Motor neuron (in vitro differentiated cells): ENCODE measurements around the gene MANBA. TPM values are rescaled to one million over a fixed set of nuclear protein-coding genes. Genes with fewer than 3 reads are reported as not detected.

Source experiments
- ATAC-seq, 8 experiments: fragments of 200-7000 bp; cut with Tn5 transposase; replicated peaks in 6 of 8; 2 replicates each; pipeline ENCODE4 v1.8.0; 2021; ENCODE audit warnings: mild to moderate bottlenecking in 8 of 8, moderate library complexity in 8 of 8
- H3K27ac ChIP-seq, 2 donors: fragments of 250-450 bp; sonication (Bioruptor Pico); 2 replicates each; pipeline ENCODE4 v1.9.0; 2021; ENCODE audit warnings: antibody characterized with exemption in 2 of 2, mild to moderate bottlenecking in 2 of 2, moderate library complexity in 1 of 2
- H3K4me1 ChIP-seq, 2 donors: fragments of 250-450 bp; sonication (Bioruptor Pico); replicated peaks in 1 of 2; 2 replicates each; pipeline ENCODE4 v1.6.1; 2021; ENCODE audit warnings: antibody characterized with exemption in 2 of 2, mild to moderate bottlenecking in 2 of 2, moderate library complexity in 1 of 2
- H3K4me3 ChIP-seq, 5 donors: fragments of 250-450 bp; sonication (Bioruptor Pico); 2 replicates each; pipeline ENCODE4 v1.9.0; 2021; ENCODE audit warnings: antibody characterized with exemption in 5 of 5, mild to moderate bottlenecking in 5 of 5, moderate library complexity in 4 of 5
- WGBS, 10 experiments: fragments of 450-650 bp; shearing (Covaris generic); methylation state at CpG; one replicate each; pipeline ENCODE4 v1.0.0; 2022; 5-methylcytosine and 5-hydroxymethylcytosine counted together
- in situ Hi-C, 9 experiments: fragments of 400-800 bp; cut with MboI; loops; one replicate each; pipeline ENCODE4 v1.15.0; 2021; ENCODE audit warnings: low sequenced_read_pairs in 9 of 9, low pct_unique_long_range_greater_than_20kb in 2 of 9; ENCODE audit not compliant: unreplicated experiment in 9 of 9
- total RNA-seq, 8 experiments: library from RNA; unstranded; fragments of 300-600 nt; gene quantifications; 2 replicates each; pipeline versions ENCODE4 v1.2.3 to v1.2.4, GENCODE V29; 2022

MANBA gene
- total RNA-seq, 8 experiments from 2014 or later: 8.9 to 39.1 (median 21.8) TPM

DNA sequence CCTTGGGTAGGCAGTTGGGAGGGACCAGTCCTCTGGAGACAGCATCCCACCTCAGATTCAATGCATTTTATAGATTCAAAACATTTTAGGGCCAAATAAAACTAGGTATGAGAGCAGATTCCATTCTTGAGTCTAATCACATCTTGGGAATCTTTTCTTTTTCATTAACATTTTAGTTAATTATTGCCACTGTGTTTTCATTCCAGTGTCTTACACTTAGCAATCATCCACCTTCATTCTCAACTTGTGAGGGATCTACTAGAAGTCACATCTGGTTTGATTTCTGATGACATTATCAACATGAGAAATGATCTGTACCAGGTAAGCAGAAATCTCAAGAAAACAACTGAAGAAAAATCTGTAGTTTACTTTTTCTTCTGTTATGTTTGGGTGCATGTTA, 160.1 kb downstream of the MANBA start:
- no peak overlapping the region for H3K27ac ChIP-seq
- in situ Hi-C loops: loop anchor here in 2 of 9 experiments (25.0 kb wide), 2 partner anchors 412 to 487 kb away; partner anchors contain the start of genes BDH2 (in 1 of the 2), SLC9B1 (in 1 of the 2) and SLC9B2 (in 1 of the 2)
- H3K4me1 ChIP-seq: no peaks in the 10 kb centered on the region
- no peak overlapping the region for H3K4me3 ChIP-seq
- ATAC-seq: no peak

GRCh38 chr4:102599886-102600285, 160.9 kb downstream of the MANBA start:
- 66 to 100% (median 89%) methylated on average over 2 to 3 of the region's 3 CpGs; no CpG with 5 or more reads in 2 of the 10 experiments for WGBS, 10 experiments
- no peak for ATAC-seq
- Histone ChIP-seq H3K27ac (no peak overlapping the region), H3K4me1 (no peaks in the 10 kb centered on the region), H3K4me3 (no peak overlapping the region)
- in situ Hi-C loops: loop anchor here in 2 of 9 experiments (25.0 kb wide), 2 partner anchors 412 to 487 kb away; partner anchors contain the start of genes BDH2 (in 1 of the 2), SLC9B1 (in 1 of the 2) and SLC9B2 (in 1 of the 2)

- ATAC-seq: no peak
- no peaks in the 10 kb centered on the region for H3K4me1 ChIP-seq
- H3K27ac ChIP-seq: no peak overlapping the region
- 74 to 100% (median 95%) methylated on average over 2 to 4 of the region's 4 CpGs; no CpG with 5 or more reads in 6 of the 10 experiments for WGBS, 10 experiments
- in situ Hi-C loops: no loop called here
- no peak overlapping the region for H3K4me3 ChIP-seq
Observed at GRCh38 chr4:102599455-102599854, 161.3 kb downstream of the MANBA start.

- no peak overlapping the region for H3K27ac ChIP-seq
- H3K4me3 ChIP-seq: no peak overlapping the region
- no peak for ATAC-seq
- WGBS, 10 experiments: 80 to 100% (median 96%) methylated on average over 1 to 4 of the region's 6 CpGs; no CpG with 5 or more reads in 2 of the 10 experiments
- H3K4me1 ChIP-seq: no peaks in the 10 kb centered on the region
- in situ Hi-C loops: no loop called here
Observed at GRCh38 chr4:102598762-102599374, 161.9 kb downstream of the MANBA start.

DNA sequence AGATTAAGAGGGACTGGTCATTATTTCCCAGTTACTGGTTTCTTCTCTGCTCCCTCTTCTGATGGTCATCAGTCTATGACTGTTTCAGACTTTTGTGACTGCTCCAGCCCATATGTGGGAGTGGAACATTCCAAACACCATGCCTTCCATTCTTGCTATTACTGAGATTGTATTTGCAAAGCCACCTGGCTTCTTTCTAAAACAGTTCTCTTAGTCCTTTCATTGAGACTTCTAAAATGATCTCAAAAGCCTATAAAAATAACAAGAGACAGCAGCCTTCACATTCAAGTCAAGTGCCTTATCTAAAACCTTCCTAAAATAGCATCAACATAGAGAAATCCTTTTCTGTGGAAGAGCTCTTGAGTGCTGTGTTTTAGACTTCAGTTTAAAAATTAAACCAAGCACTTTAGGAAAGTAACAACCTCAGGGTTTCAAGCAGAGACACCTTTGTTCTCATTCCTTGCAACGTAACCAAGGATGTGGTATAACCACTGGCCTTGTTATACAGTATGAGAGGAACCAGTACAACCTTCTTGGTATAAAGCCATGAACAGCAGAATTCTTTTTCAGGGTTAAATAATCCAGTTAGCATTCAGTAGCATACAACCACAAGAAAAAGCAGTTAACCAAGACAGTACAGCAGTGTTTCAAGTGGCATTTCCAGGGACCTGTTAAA, 162.5 kb downstream of the MANBA start:
- in situ Hi-C loops: no loop called here
- H3K4me3 ChIP-seq: no peak overlapping the region
- WGBS, 10 experiments: 40 to 100% (median 80%) methylated on average over 1 of the region's 1 CpG; no CpG with 5 or more reads in 4 of the 10 experiments
- no peak for ATAC-seq
- no peak overlapping the region for H3K27ac ChIP-seq
- H3K4me1 ChIP-seq: no peaks in the 10 kb centered on the region

DNA sequence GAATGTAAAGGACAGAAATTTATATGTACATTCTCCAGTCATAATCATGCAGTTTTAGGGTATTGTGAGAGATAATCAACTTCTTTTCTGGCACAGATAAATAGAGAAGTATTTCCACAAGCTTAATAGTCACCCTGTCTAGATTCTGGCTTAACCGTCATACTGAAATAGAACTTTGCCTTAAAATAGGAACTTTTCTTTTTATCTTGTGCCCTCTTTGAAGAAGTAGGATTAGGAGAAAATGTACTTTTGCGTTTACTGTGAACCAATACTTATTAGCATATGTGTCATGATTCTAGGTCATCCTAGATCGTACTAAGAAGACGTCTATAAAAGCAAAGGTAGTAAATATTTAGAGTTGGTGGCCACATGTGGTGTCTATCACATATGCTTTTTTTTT, 164.2 kb downstream of the MANBA start:
- ATAC-seq: no peak
- WGBS, 10 experiments: 96 to 100% (median 100%) methylated on average over 1 to 4 of the region's 4 CpGs; no CpG with 5 or more reads in 2 of the 10 experiments
- Histone ChIP-seq H3K27ac (no peak overlapping the region), H3K4me1 (no peaks in the 10 kb centered on the region), H3K4me3 (no peak overlapping the region)
- in situ Hi-C loops: no loop called here

DNA sequence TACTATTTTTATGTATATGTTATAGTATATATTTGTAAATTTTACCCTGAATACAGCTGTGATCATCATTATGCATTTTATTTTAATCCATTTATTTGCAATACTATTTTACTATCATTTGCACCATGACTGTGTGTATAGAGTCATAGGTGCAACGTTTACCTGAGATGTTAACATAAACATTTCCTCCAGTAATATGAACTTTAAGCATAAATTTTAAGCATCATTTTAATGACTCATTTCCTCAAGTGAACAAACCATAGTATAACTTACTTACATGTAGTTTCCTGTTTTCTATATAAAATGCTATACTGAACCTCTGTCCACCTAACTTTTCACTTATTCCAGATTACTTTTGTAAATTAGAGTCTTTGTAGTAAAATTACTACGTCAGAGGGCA, 166.8 kb downstream of the MANBA start:
- in situ Hi-C loops: no loop called here

DNA sequence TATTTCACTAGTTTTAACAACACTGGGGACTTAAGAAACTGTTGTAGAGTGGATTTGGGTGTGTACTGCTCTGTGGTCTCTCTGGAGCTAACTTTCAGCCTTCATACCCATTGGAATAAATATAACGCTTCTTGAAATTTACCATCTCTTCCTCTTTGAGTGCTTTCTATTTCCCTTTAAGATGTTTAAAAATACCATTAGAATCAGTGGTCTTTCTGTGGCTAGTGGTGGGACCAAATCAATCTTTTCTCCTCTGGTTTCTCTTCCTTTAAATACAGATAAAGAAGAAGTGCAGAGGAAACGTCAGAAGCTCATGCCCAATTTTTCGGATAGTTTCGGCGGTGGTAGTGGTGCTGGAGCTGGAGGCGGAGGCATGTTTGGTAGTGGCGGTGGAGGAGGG, 167.6 kb downstream of the MANBA start:
- Histone ChIP-seq H3K27ac (no peak overlapping the region), H3K4me3 (no peak overlapping the region), H3K4me1 (no peaks in the 10 kb centered on the region)
- no peak for ATAC-seq
- 90 to 100% (median 95%) methylated on average over 1 to 7 of the region's 7 CpGs; no CpG with 5 or more reads in 1 of the 10 experiments for WGBS, 10 experiments
- in situ Hi-C loops: no loop called here

More for the DNA sequence above, 166.8 kb downstream of the MANBA start:
- H3K4me1 ChIP-seq: no peaks in the 10 kb centered on the region
- H3K4me3 ChIP-seq: no peak overlapping the region
- H3K27ac ChIP-seq: no peak overlapping the region
- 10 to 100% (median 80%) methylated on average over 1 to 2 of the region's 2 CpGs; no CpG with 5 or more reads in 1 of the 10 experiments for WGBS, 10 experiments
- ATAC-seq: no peak

- ATAC-seq: no peak
- Histone ChIP-seq H3K4me1 (no peaks in the 10 kb centered on the region), H3K4me3 (no peak overlapping the region), H3K27ac (no peak overlapping the region)
- in situ Hi-C loops: no loop called here
Observed at GRCh38 chr4:102592256-102592655, 168.5 kb downstream of the MANBA start.

DNA sequence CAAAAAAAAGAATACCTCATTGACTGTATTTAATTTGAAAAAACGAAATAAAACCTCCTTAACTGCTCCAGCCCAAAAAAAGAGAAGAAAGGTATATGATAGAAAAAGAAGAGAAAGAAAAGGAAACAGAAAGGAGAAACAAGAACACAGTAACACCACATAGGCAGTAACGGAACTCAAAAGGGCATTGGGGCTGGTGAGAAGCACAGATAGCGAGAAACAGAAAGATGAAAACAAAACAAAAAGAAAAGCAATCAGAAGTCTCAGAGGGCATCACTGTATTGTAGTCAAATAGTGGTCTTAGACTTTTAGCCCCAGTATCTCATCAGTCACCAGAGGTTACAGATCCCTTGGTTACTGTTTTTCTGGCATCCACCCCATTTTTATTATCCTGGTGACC, 171.0 kb downstream of the MANBA start:
- H3K4me1 ChIP-seq: no peaks in the 10 kb centered on the region
- 56 to 98% (median 85%) methylated on average over 1 to 3 of the region's 3 CpGs for WGBS, 10 experiments
- H3K4me3 ChIP-seq: no peak overlapping the region
- no peak for ATAC-seq
- in situ Hi-C loops: loop anchor here in 1 of 9 experiments (10.0 kb wide), 1 partner anchor 135 kb away; no protein-coding TSS in a partner anchor
- H3K27ac ChIP-seq: no peak overlapping the region

GRCh38 chr4:102586644-102587021, 174.1 kb downstream of the MANBA start:
- in situ Hi-C loops: loop anchor here in 1 of 9 experiments (10.0 kb wide), 1 partner anchor 132 kb away; no protein-coding TSS in a partner anchor
- WGBS, 10 experiments: 84 to 100% (median 97%) methylated on average over 1 to 4 of the region's 4 CpGs; no CpG with 5 or more reads in 4 of the 10 experiments
- no peak for ATAC-seq

GRCh38 chr4:102586002-102586643, 174.6 kb downstream of the MANBA start:
- Histone ChIP-seq H3K4me3 (no peak overlapping the region), H3K27ac (no peak overlapping the region), H3K4me1 (no peaks in the 10 kb centered on the region)
- no peak for ATAC-seq
- in situ Hi-C loops: loop anchor here in 1 of 9 experiments (10.0 kb wide), 1 partner anchor 131 kb away; no protein-coding TSS in a partner anchor
- 60 to 100% (median 88%) methylated on average over 1 to 4 of the region's 4 CpGs; no CpG with 5 or more reads in 1 of the 10 experiments for WGBS, 10 experiments

More at GRCh38 chr4:102586644-102587021, 174.1 kb downstream of the MANBA start:
- no peak overlapping the region for H3K27ac ChIP-seq
- no peaks in the 10 kb centered on the region for H3K4me1 ChIP-seq
- no peak overlapping the region for H3K4me3 ChIP-seq

GRCh38 chr4:102585329-102585728, 175.4 kb downstream of the MANBA start:
- Histone ChIP-seq H3K27ac (no peak overlapping the region), H3K4me3 (no peak overlapping the region), H3K4me1 (no peaks in the 10 kb centered on the region)
- WGBS, 10 experiments: 94 to 100% (median 100%) methylated on average over 1 to 2 of the region's 2 CpGs; no CpG with 5 or more reads in 1 of the 10 experiments
- in situ Hi-C loops: loop anchor here in 1 of 9 experiments (10.0 kb wide), 1 partner anchor 131 kb away; no protein-coding TSS in a partner anchor
- ATAC-seq: no peak
